ENCODE results near the gene SLC9B2. TPM values are rescaled to one million over a fixed set of nuclear protein-coding genes. Genes with fewer than 3 reads are reported as not detected.

Gene SLC9B2
- total and polyA plus RNA-seq, 2 experiments from 2014 or later, result 4.4 to 13.0 TPM

GRCh38 chr4:103100691-103101090 lies 24.1 kb upstream of the SLC9B2 start:
- no peaks in the 10 kb centered on the region for H3K27me3 ChIP-seq (ENCODE audit: insufficient read depth)
- H3K4me3 Mint-ChIP-seq, result no peak overlapping the region
- H3K4me1 ChIP-seq (ENCODE audit: insufficient read depth), result no peaks in the 10 kb centered on the region
- ATAC-seq (no peak), DNase-seq (ENCODE audit: low spot score) (no peak)
- H3K27me3 Mint-ChIP-seq (ENCODE audit: insufficient read depth, low read depth, poor library complexity), result no peaks in the 10 kb centered on the region
- no peaks in the 10 kb centered on the region for H3K9me3 Mint-ChIP-seq
- H3K4me1 Mint-ChIP-seq, result peaks cover 13% of the 10 kb centered on the region
- TF ChIP-seq POLR2AphosphoS5 (IDR thresholded peaks at IDR 0.05; ENCODE audit: low read depth), result no peak
- TF ChIP-seq ETS1 (IDR thresholded peaks at IDR 0.05), result no peak
- TF ChIP-seq CREB1 (CRISPR knock-in tag; IDR thresholded peaks at IDR 0.05; ENCODE audit: low read depth), result no peak
- TF ChIP-seq EZH2 (IDR thresholded peaks at IDR 0.05; ENCODE audit: low read depth, unreplicated experiment), result no peak
- no peak for TF ChIP-seq CTCF (conservative IDR thresholded peaks at IDR 0.05; ENCODE audit: low read depth in 2 of 2)
- no peak for TF ChIP-seq JUNB (IDR thresholded peaks at IDR 0.05; ENCODE audit: unreplicated experiment)
- no peak for TF ChIP-seq ZNF114 (CRISPR knock-in tag; IDR thresholded peaks at IDR 0.05)
- no peak for TF ChIP-seq ZNF331 (CRISPR knock-in tag; IDR thresholded peaks at IDR 0.05; ENCODE audit: low read depth)
- no peak for TF ChIP-seq REST (IDR thresholded peaks at IDR 0.05; ENCODE audit: unreplicated experiment)
- no peak for TF ChIP-seq ZNF462 (CRISPR knock-in tag; IDR thresholded peaks at IDR 0.05)
- H3K9me2 ChIP-seq (ENCODE audit: insufficient read depth), result no peaks in the 10 kb centered on the region
- H4K20me1 ChIP-seq (replicated peaks; ENCODE audit: insufficient read depth), result no peaks in the 10 kb centered on the region
- H3K27ac Mint-ChIP-seq, result no peak overlapping the region
- H3K36me3 Mint-ChIP-seq (ENCODE audit: low read depth), result peaks cover 7% of the 10 kb centered on the region; the same call in 2 of the 3 replicates
- no peak overlapping the region for H3K4me2 ChIP-seq
- no peaks in the 10 kb centered on the region for H3K79me2 ChIP-seq (replicated peaks; ENCODE audit: insufficient read depth)
- no peak overlapping the region; the same call in 1 of the 2 replicates for H2AFZ ChIP-seq
- H3K36me3 ChIP-seq (ENCODE audit: insufficient read depth), result no peaks in the 10 kb centered on the region
- H3F3A ChIP-seq (replicated peaks; ENCODE audit: low read depth), result no peaks in the 10 kb centered on the region
- no peak overlapping the region for H3K27ac ChIP-seq (ENCODE audit: low read depth)
- H3K4me3 ChIP-seq, result no peak overlapping the region
